OCI-LY7 (cell line): ENCODE results near the gene NUDT22. TPM values are rescaled to one million over a fixed set of nuclear protein-coding genes. Genes with fewer than 3 reads are reported as not detected.

ENCODE experiments used
- BruUV-seq: library from RNA; stranded (reverse); fragments of 400-500 nt; replicated peaks from 2 replicates; lab custom pipeline; 2021; lab: Mats Ljungman, UMichigan
- CTCF ChIA-PET: fragments of 300-600 bp; sonication (Branson Sonifier 250); formaldehyde crosslinking; loops from one replicate; lab custom pipeline; 2022; ENCODE audit warnings: antibody characterized with exemption; ENCODE audit not compliant: unreplicated experiment; lab: Charles Lee
- POLR2A ChIA-PET: fragments of 300-600 bp; sonication (Branson Sonifier 250); formaldehyde crosslinking; loops from one replicate; lab custom pipeline; 2022; ENCODE audit warnings: antibody characterized with exemption; lab: Charles Lee
- DNase-seq: peaks from one replicate; pipeline ENCODE4 v3.0.0-alpha.2; 2015; ENCODE audit warnings: low spot score
- H2AFZ ChIP-seq: fragments of 200-600 bp; sonication (generic), shearing (Covaris generic); 2 replicates; pipeline ENCODE4 v1.6.1; 2014; ENCODE audit warnings: mild to moderate bottlenecking, antibody characterized with exemption, low read length, moderate library complexity
- H3K27ac ChIP-seq: fragments of 200-600 bp; sonication (generic); 2 replicates; pipeline ENCODE4 v1.5.1; 2014; ENCODE audit warnings: mixed run types, low read depth, mild to moderate bottlenecking, moderate library complexity, low read length, inconsistent platforms; ENCODE audit not compliant: poor library complexity, severe bottlenecking
- H3K36me3 ChIP-seq: fragments of 200-600 bp; sonication (generic); 2 replicates; pipeline ENCODE4 v1.6.1; 2014; ENCODE audit warnings: mild to moderate bottlenecking, antibody characterized with exemption, low read length, moderate library complexity, mixed read lengths; ENCODE audit not compliant: insufficient read depth
- H3K4me1 ChIP-seq: fragments of 200-600 bp; sonication (generic); 2 replicates; pipeline ENCODE4 v1.5.1; 2014; ENCODE audit warnings: mild to moderate bottlenecking, low read length; ENCODE audit not compliant: insufficient read depth, poor library complexity, severe bottlenecking
- H3K4me2 ChIP-seq: fragments of 200-600 bp; sonication (generic); 2 replicates; pipeline ENCODE4 v1.6.1; 2014; ENCODE audit warnings: mild to moderate bottlenecking, low read length
- H3K4me3 ChIP-seq: fragments of 200-600 bp; sonication (generic); 2 replicates; pipeline ENCODE4 v1.5.1; 2014; ENCODE audit warnings: mild to moderate bottlenecking, low read depth, low read length; ENCODE audit not compliant: poor library complexity, severe bottlenecking
- H3K79me2 ChIP-seq: fragments of 200-600 bp; sonication (generic); 2 replicates; pipeline ENCODE4 v1.6.1; 2016; ENCODE audit warnings: low read depth, mild to moderate bottlenecking, low read length, moderate library complexity, mixed read lengths; ENCODE audit not compliant: insufficient read depth
- H3K9me2 ChIP-seq: fragments of 200-600 bp; sonication (generic); 2 replicates; pipeline ENCODE4 v1.6.1; 2016; ENCODE audit warnings: mild to moderate bottlenecking, low read length, mixed read lengths; ENCODE audit not compliant: insufficient read depth
- H3K9me3 ChIP-seq: fragments of 200-600 bp; sonication (generic); 2 replicates; pipeline ENCODE4 v1.6.1; 2014; ENCODE audit warnings: mild to moderate bottlenecking, mixed run types, low read length, mixed read lengths
- H4K20me1 ChIP-seq: fragments of 200-600 bp; sonication (generic); 2 replicates; pipeline ENCODE4 v1.6.1; 2014; ENCODE audit warnings: mild to moderate bottlenecking, antibody characterized with exemption, low read length, moderate library complexity, mixed read lengths; ENCODE audit not compliant: insufficient read depth
- EZH2phosphoT487 ChIP-seq: fragments of 200-600 bp; sonication (generic); IDR thresholded peaks from 2 replicates; pipeline ENCODE4 v1.6.1; 2018; ENCODE audit warnings: low read depth, borderline replicate concordance, mild to moderate bottlenecking, mixed run types, antibody characterized with exemption, low read length, moderate library complexity, mixed read lengths
- intact Hi-C: fragments of 100-400 bp; cut with micrococcal nuclease; formaldehyde crosslinking; loops from one replicate; pipeline ENCODE4 v1.10.0; 2022; ENCODE audit not compliant: unreplicated experiment
- total RNA-seq, 2 experiments: library from RNA; depleted of rRNA in 1 of 2; stranded (reverse); fragments of >200 nt in 1 of 2; shearing (Covaris generic) in 1 of 2; gene quantifications; 2 replicates each; pipeline ENCODE4 v1.2.3, GENCODE V29; 2014 to 2022
- TF ChIP-seq, protein P1 (sequence below): fragments of 200-600 bp; sonication (generic); conservative IDR thresholded peaks from 2 replicates; pipeline ENCODE4 v1.5.1; 2014; ENCODE audit warnings: mild to moderate bottlenecking, antibody characterized with exemption, low read length, moderate library complexity, mixed read lengths

NUDT22 gene
- total RNA-seq, 2 experiments from 2014 or later, result 81.4 to 98.4 TPM

DNA sequence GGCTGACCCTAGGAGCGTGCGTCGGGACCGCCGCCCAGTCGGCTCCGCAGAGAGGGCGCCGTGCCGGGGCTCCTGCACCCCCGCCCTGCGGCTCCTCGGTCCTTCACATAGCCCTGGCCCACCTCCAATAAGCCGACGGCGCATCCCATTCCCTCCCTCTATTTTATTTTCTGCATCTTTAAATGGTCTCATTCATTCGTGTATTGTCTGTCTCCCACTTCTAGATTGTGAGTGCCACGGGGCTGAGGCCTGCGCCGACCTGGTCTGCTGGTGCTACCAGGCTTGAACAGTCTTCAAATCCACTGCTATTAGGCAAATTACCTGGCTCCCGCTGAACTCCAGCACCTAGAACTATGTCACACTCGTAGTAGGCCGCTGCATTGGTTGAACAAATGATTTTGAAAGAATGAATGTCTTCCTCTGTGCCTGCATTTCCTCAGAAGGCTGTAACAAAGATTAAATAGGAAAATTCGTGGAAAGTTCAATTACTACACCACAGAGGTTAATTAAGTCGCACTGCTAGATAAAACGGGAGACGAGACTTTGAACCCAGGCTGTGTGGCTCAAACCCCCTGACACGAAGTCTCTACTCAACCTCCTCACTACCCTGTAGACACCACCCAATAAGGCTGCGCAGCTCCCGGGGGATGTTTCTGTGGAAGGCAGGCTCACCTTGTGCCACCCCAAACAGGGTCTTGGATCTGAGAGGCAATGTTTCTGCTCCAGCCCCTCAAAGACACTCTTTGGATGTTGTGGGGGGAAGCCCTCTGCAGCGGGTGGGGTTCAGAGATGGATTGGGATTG, 21.9 kb downstream of the NUDT22 start:
- BruUV-seq, result no TSS peak
- Histone ChIP-seq H3K79me2 (peaks cover 17% of the 10 kb centered on the region), H4K20me1 (no peaks in the 10 kb centered on the region), H2AFZ (peak overlapping the region; percentile 88), H3K4me2 (peak overlapping the region; percentile 95), H3K27ac (peak overlapping the region; percentile 66), H3K4me3 (peak overlapping the region; percentile 71), H3K36me3 (peaks cover 23% of the 10 kb centered on the region), H3K9me2 (no peaks in the 10 kb centered on the region), H3K4me1 (peaks cover 62% of the 10 kb centered on the region), H3K9me3 (no peaks in the 10 kb centered on the region)
- CTCF ChIA-PET, result no interaction called here
- TF ChIP-seq, protein P1, sequence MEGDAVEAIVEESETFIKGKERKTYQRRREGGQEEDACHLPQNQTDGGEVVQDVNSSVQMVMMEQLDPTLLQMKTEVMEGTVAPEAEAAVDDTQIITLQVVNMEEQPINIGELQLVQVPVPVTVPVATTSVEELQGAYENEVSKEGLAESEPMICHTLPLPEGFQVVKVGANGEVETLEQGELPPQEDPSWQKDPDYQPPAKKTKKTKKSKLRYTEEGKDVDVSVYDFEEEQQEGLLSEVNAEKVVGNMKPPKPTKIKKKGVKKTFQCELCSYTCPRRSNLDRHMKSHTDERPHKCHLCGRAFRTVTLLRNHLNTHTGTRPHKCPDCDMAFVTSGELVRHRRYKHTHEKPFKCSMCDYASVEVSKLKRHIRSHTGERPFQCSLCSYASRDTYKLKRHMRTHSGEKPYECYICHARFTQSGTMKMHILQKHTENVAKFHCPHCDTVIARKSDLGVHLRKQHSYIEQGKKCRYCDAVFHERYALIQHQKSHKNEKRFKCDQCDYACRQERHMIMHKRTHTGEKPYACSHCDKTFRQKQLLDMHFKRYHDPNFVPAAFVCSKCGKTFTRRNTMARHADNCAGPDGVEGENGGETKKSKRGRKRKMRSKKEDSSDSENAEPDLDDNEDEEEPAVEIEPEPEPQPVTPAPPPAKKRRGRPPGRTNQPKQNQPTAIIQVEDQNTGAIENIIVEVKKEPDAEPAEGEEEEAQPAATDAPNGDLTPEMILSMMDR, result no peak
- TF ChIP-seq EZH2phosphoT487, result no peak
- intact Hi-C loops, result no loop called here
- POLR2A ChIA-PET, result interaction anchor here (0.8 kb wide), 1 partner anchor 18 kb away, joined by 3 read pairs; no protein-coding TSS in a partner anchor
- DNase-seq, result no peak

DNA sequence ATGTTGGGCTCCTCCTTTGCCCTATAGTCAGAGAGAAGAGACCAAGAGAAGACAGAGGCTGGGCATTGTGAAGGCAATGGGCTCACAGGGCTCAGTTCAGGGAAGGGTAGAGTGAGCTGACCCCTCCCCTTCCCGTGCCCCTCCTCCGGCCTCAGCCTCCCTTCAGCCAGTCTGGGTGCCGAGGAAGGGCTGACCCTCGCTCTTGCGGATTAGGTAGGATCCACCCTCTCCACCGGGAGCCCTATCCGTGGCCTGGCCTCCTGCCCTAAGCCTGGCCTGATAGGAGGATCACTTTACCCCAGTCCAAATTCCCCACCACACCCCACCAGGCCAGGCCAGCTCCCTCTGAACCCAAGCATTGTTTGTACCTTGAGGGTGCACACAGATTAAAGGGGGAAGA, 22.5 kb downstream of the NUDT22 start:
- POLR2A ChIA-PET, result no interaction called here
- intact Hi-C loops, result no loop called here

More for the DNA sequence above, 22.5 kb downstream of the NUDT22 start:
- Histone ChIP-seq H3K79me2 (peaks cover 17% of the 10 kb centered on the region), H3K4me2 (no peak overlapping the region), H3K9me2 (no peaks in the 10 kb centered on the region), H2AFZ (no peak overlapping the region), H3K4me3 (no peak overlapping the region), H3K4me1 (peaks cover 65% of the 10 kb centered on the region), H3K27ac (no peak overlapping the region), H3K9me3 (no peaks in the 10 kb centered on the region), H4K20me1 (no peaks in the 10 kb centered on the region), H3K36me3 (peaks cover 16% of the 10 kb centered on the region)
- CTCF ChIA-PET, result no interaction called here
- no TSS peak for BruUV-seq
- no peak for TF ChIP-seq EZH2phosphoT487
- TF ChIP-seq, protein P1, result no peak
- DNase-seq, result no peak
